Measurements from ENCODE around the gene METTL21C. TPM values are rescaled to one million over a fixed set of nuclear protein-coding genes. Genes with fewer than 3 reads are reported as not detected.

METTL21C gene
- total RNA-seq, 4 donors from 2014 or later: not detected

GRCh38 chr13:102642475-102642874 is 52.4 kb downstream of the METTL21C start:
- Histone ChIP-seq H3K4me1 (no peaks in the 10 kb centered on the region), H3K4me3 (no peak overlapping the region), H3K36me3 (peaks cover 0 to 81% (median 3%) of the 10 kb centered on the region in 3 donors), H3K27ac (no peak overlapping the region), H3K27me3 (no peaks in the 10 kb centered on the region), H3K9me3 (no peaks in the 10 kb centered on the region)
- TF ChIP-seq POLR2A (IDR thresholded peaks at IDR 0.05) (no peak), CTCF (IDR thresholded peaks at IDR 0.05) (no peak)
- DNase-seq: no peak

DNA sequence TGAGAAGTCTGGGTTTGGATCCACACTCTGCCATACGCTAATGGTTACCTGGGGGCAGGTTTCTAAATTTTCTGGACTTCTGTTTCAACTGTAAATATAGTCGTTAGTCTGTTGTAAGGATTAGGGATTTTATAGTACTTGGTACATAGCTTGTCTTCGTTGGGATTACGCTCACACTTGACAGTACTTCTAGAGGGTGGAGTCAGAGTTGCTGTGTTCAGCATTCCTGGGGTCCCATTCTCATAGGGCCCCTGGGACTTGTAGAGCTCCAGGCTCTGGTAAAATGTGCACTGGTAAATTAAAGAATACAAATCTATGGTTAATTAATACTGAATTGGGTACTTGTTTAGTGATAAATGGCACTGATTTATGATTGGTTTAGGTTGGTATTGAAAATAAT is 52.8 kb downstream of the METTL21C start:
- DNase-seq: no peak
- no peak overlapping the region for H3K27ac ChIP-seq
- H3K27me3 ChIP-seq: no peaks in the 10 kb centered on the region
- H3K9me3 ChIP-seq: no peaks in the 10 kb centered on the region
- peaks cover 0 to 80% (median 3%) of the 10 kb centered on the region in 3 donors for H3K36me3 ChIP-seq
- no peaks in the 10 kb centered on the region for H3K4me1 ChIP-seq
- no peak overlapping the region for H3K4me3 ChIP-seq
- TF ChIP-seq CTCF (IDR thresholded peaks at IDR 0.05) (no peak), POLR2A (IDR thresholded peaks at IDR 0.05) (no peak)

GRCh38 chr13:102638741-102639140 is 56.1 kb downstream of the METTL21C start:
- Histone ChIP-seq H3K9me3 (no peaks in the 10 kb centered on the region), H3K36me3 (peaks cover 0 to 83% (median 3%) of the 10 kb centered on the region in 3 donors), H3K27ac (no peak overlapping the region), H3K4me3 (no peak overlapping the region), H3K4me1 (no peaks in the 10 kb centered on the region), H3K27me3 (no peaks in the 10 kb centered on the region)
- TF ChIP-seq POLR2A (IDR thresholded peaks at IDR 0.05) (no peak), CTCF (IDR thresholded peaks at IDR 0.05) (no peak)
- DNase-seq: no peak

Other genes with a start within 250 kb of the METTL21C start
- gene TPP2, start 98.1 kb downstream of the METTL21C start, total RNA-seq: 10 to 100 TPM; 20.0 to 52.0 (median 28.6) TPM
- gene TEX30, start 78.7 kb upstream of the METTL21C start, total RNA-seq: 10 to 100 TPM in 1 of 4 donors, 1 to 10 TPM in 2, not detected in 1; 2.4 to 11.0 (median 4.8) TPM
- gene POGLUT2, start 103.9 kb upstream of the METTL21C start, total RNA-seq: 1 to 10 TPM in 2 of 4 donors, under 1 TPM in 1, not detected in 1; 0.70 to 2.4 (median 1.5) TPM
- gene BIVM, start 104.1 kb upstream of the METTL21C start, total RNA-seq: 10 to 100 TPM; 14.6 to 24.9 (median 18.0) TPM
- 100 to 1,000 TPM in 3 of 4 donors, 10 to 100 TPM in 1; 91.8 to 231 (median 113) TPM for gene ERCC5, start 151.0 kb upstream of the METTL21C start, total RNA-seq